Naive B cell (primary cell): ENCODE measurements around the gene ARID1B. TPM values are rescaled to one million over a fixed set of nuclear protein-coding genes. Genes with fewer than 3 reads are reported as not detected.

ENCODE experiments used
- ATAC-seq, 2 donors: fragments of 150-1000 bp; cut with Tn5 transposase; 2 replicates each; pipeline ENCODE4 v1.10.0; 2021; ENCODE audit warnings: low read depth in 2 of 2, mild to moderate bottlenecking in 2 of 2, moderate library complexity in 2 of 2
- DNase-seq: peaks from one replicate; pipeline ENCODE4 v3.0.0; 2022
- H3K27ac Mint-ChIP-seq, 6 donors: one replicate each; pipeline ENCODE4 v1.8.0; 2020 to 2022; ENCODE audit warnings: mild to moderate bottlenecking in 6 of 6, mixed read lengths in 6 of 6, moderate library complexity in 5 of 6, inconsistent platforms in 2 of 6
- H3K27me3 Mint-ChIP-seq, 3 donors: one replicate each; pipeline ENCODE4 v1.8.0; 2021 to 2022; ENCODE audit warnings: mixed read lengths in 3 of 3, mild to moderate bottlenecking in 1 of 3
- H3K36me3 Mint-ChIP-seq, 2 donors: one replicate each; pipeline ENCODE4 v1.8.0; 2020 to 2022; ENCODE audit warnings: mixed read lengths in 2 of 2, inconsistent platforms in 1 of 2, mild to moderate bottlenecking in 1 of 2
- H3K4me1 Mint-ChIP-seq, 3 donors: one replicate each; pipeline ENCODE4 v1.8.0; 2020 to 2022; ENCODE audit warnings: mixed read lengths in 3 of 3, inconsistent platforms in 1 of 3, mild to moderate bottlenecking in 1 of 3, moderate library complexity in 1 of 3
- H3K4me3 Mint-ChIP-seq, 8 donors: one replicate each; pipeline ENCODE4 v1.8.0; 2020 to 2022; ENCODE audit warnings: mild to moderate bottlenecking in 8 of 8, mixed read lengths in 8 of 8, moderate library complexity in 8 of 8, inconsistent platforms in 2 of 8
- H3K9me3 Mint-ChIP-seq, 7 donors: one replicate each; pipeline ENCODE4 v1.8.0; 2020 to 2022; ENCODE audit warnings: mixed read lengths in 7 of 7, mild to moderate bottlenecking in 5 of 7, inconsistent platforms in 2 of 7, moderate library complexity in 1 of 7
- polyA plus RNA-seq, 6 donors: library from polyadenylated mRNA; unstranded; fragments of 300-500 nt; fragmentation: Illumina TruSeq; gene quantifications; one replicate each; pipeline ENCODE4 v1.2.3, GENCODE V29; 2021; ENCODE audit warnings: low read depth in 6 of 6

ARID1B gene
- polyA plus RNA-seq, 6 donors from 2014 or later, result 16.6 to 44.1 (median 27.5) TPM

- peaks cover 41 to 61% (median 60%) of the 10 kb centered on the region in 3 donors for H3K4me1 Mint-ChIP-seq
- H3K27me3 Mint-ChIP-seq, result no peaks in the 10 kb centered on the region
- DNase-seq (peak; percentile 73), ATAC-seq (peak; percentile 99)
- no peaks in the 10 kb centered on the region for H3K9me3 Mint-ChIP-seq
- H3K27ac Mint-ChIP-seq, result peak overlapping the region; percentile 41 to 93 (median 78)
- peak overlapping the region; percentile 36 to 85 (median 55) for H3K4me3 Mint-ChIP-seq
- peaks cover 0 to 4% of the 10 kb centered on the region in 2 donors for H3K36me3 Mint-ChIP-seq
These were observed 322.9 kb downstream of the ARID1B start for GRCh38 chr6:157099912-157100593.

GRCh38 chr6:157101166-157101565 lies 324.0 kb downstream of the ARID1B start:
- DNase-seq (no peak), ATAC-seq (no peak)
- Mint-ChIP-seq H3K27ac (peak overlapping the region in 2 of 6 donors; percentile 39 to 63), H3K4me3 (no peak overlapping the region), H3K27me3 (no peaks in the 10 kb centered on the region), H3K36me3 (peaks cover 0 to 4% of the 10 kb centered on the region in 2 donors), H3K9me3 (no peaks in the 10 kb centered on the region), H3K4me1 (peaks cover 42 to 59% (median 58%) of the 10 kb centered on the region in 3 donors)

GRCh38 chr6:157104803-157105202 lies 327.6 kb downstream of the ARID1B start:
- no peak for DNase-seq
- Mint-ChIP-seq H3K4me3 (peak overlapping the region in 1 of 8 donors; percentile 3), H3K9me3 (no peaks in the 10 kb centered on the region), H3K27ac (peak overlapping the region in 3 of 6 donors; percentile 17 to 58 (median 54)), H3K36me3 (peaks cover 0 to 4% of the 10 kb centered on the region in 2 donors), H3K27me3 (no peaks in the 10 kb centered on the region), H3K4me1 (peaks cover 36 to 42% (median 38%) of the 10 kb centered on the region in 3 donors)
- ATAC-seq, result no peak

GRCh38 chr6:157106487-157106886 lies 329.3 kb downstream of the ARID1B start:
- DNase-seq, result no peak
- Mint-ChIP-seq H3K4me3 (no peak overlapping the region), H3K36me3 (peaks cover 0 to 4% of the 10 kb centered on the region in 2 donors), H3K27me3 (no peaks in the 10 kb centered on the region), H3K9me3 (no peaks in the 10 kb centered on the region), H3K27ac (peak overlapping the region in 1 of 6 donors; percentile 17), H3K4me1 (peaks cover 25 to 32% (median 28%) of the 10 kb centered on the region in 3 donors)
- ATAC-seq, result no peak

- Mint-ChIP-seq H3K4me3 (no peak overlapping the region), H3K4me1 (peaks cover 25 to 29% (median 29%) of the 10 kb centered on the region in 3 donors)
These were observed 330.4 kb downstream of the ARID1B start for GRCh38 chr6:157107571-157107914.

GRCh38 chr6:157107915-157108651 lies 330.9 kb downstream of the ARID1B start:
- Mint-ChIP-seq H3K36me3 (peaks cover 9 to 10% of the 10 kb centered on the region in 2 donors), H3K27ac (peak overlapping the region in 4 of 6 donors; percentile 14 to 44 (median 22)), H3K4me1 (peaks cover 21 to 30% (median 29%) of the 10 kb centered on the region in 3 donors), H3K9me3 (no peaks in the 10 kb centered on the region), H3K4me3 (no peak overlapping the region), H3K27me3 (no peaks in the 10 kb centered on the region)
- ATAC-seq (no peak), DNase-seq (no peak)

More at GRCh38 chr6:157107571-157107914, 330.4 kb downstream of the ARID1B start:
- peaks cover 8 to 9% of the 10 kb centered on the region in 2 donors for H3K36me3 Mint-ChIP-seq
- H3K9me3 Mint-ChIP-seq, result no peaks in the 10 kb centered on the region
- DNase-seq (no peak), ATAC-seq (no peak)
- no peaks in the 10 kb centered on the region for H3K27me3 Mint-ChIP-seq
- peak overlapping the region in 2 of 6 donors; percentile 14 to 44 for H3K27ac Mint-ChIP-seq

- H3K36me3 Mint-ChIP-seq, result peaks cover 13 to 15% of the 10 kb centered on the region in 2 donors
- DNase-seq (no peak), ATAC-seq (no peak)
- no peaks in the 10 kb centered on the region for H3K27me3 Mint-ChIP-seq
- H3K4me1 Mint-ChIP-seq, result peaks cover 21 to 33% (median 32%) of the 10 kb centered on the region in 3 donors
- H3K27ac Mint-ChIP-seq, result no peak overlapping the region
- no peak overlapping the region for H3K4me3 Mint-ChIP-seq
- peaks cover 0 to 1% (median 0%) of the 10 kb centered on the region in 7 donors for H3K9me3 Mint-ChIP-seq
These were observed 331.7 kb downstream of the ARID1B start for GRCh38 chr6:157108923-157109322.

GRCh38 chr6:157110607-157111006 lies 333.4 kb downstream of the ARID1B start:
- ATAC-seq (no peak), DNase-seq (no peak)
- H3K27me3 Mint-ChIP-seq, result no peaks in the 10 kb centered on the region
- peaks cover 15 to 21% of the 10 kb centered on the region in 2 donors for H3K36me3 Mint-ChIP-seq
- peaks cover 7 to 23% (median 18%) of the 10 kb centered on the region in 3 donors for H3K4me1 Mint-ChIP-seq
- H3K27ac Mint-ChIP-seq, result peak overlapping the region in 1 of 6 donors; percentile 70
- peaks cover 0 to 1% (median 0%) of the 10 kb centered on the region in 7 donors for H3K9me3 Mint-ChIP-seq
- H3K4me3 Mint-ChIP-seq, result no peak overlapping the region

- Mint-ChIP-seq H3K27me3 (no peaks in the 10 kb centered on the region), H3K36me3 (peaks cover 15 to 17% of the 10 kb centered on the region in 2 donors), H3K27ac (peak overlapping the region in 1 of 6 donors; percentile 66), H3K4me1 (peaks cover 2 to 13% (median 12%) of the 10 kb centered on the region in 3 donors), H3K9me3 (peaks cover 0 to 1% (median 0%) of the 10 kb centered on the region in 7 donors), H3K4me3 (peak overlapping the region in 1 of 8 donors; percentile 54)
- DNase-seq (no peak), ATAC-seq (no peak)
These were observed 336.2 kb downstream of the ARID1B start for GRCh38 chr6:157113389-157113788.

GRCh38 chr6:157116426-157116825 lies 339.2 kb downstream of the ARID1B start:
- peaks cover 0 to 1% (median 0%) of the 10 kb centered on the region in 7 donors for H3K9me3 Mint-ChIP-seq
- H3K36me3 Mint-ChIP-seq, result peaks cover 17 to 22% of the 10 kb centered on the region in 2 donors
- H3K27me3 Mint-ChIP-seq, result no peaks in the 10 kb centered on the region
- ATAC-seq (no peak), DNase-seq (no peak)
- H3K4me1 Mint-ChIP-seq, result peaks cover 16 to 26% (median 25%) of the 10 kb centered on the region in 3 donors
- peak overlapping the region in 1 of 6 donors; percentile 56 for H3K27ac Mint-ChIP-seq
- no peak overlapping the region for H3K4me3 Mint-ChIP-seq

- Mint-ChIP-seq H3K4me3 (no peak overlapping the region), H3K27ac (peak overlapping the region in 3 of 6 donors; percentile 15 to 56 (median 47)), H3K36me3 (peaks cover 12 to 15% of the 10 kb centered on the region in 2 donors), H3K27me3 (no peaks in the 10 kb centered on the region), H3K9me3 (peaks cover 0 to 1% (median 0%) of the 10 kb centered on the region in 7 donors), H3K4me1 (peaks cover 19 to 25% (median 21%) of the 10 kb centered on the region in 3 donors)
- ATAC-seq (no peak), DNase-seq (no peak)
These were observed 340.4 kb downstream of the ARID1B start for GRCh38 chr6:157117431-157118095.

- H3K9me3 Mint-ChIP-seq, result no peaks in the 10 kb centered on the region
- ATAC-seq, result no peak
- peaks cover 6 to 7% of the 10 kb centered on the region in 2 donors for H3K36me3 Mint-ChIP-seq
- peak overlapping the region in 2 of 8 donors; percentile 56 to 74 for H3K4me3 Mint-ChIP-seq
- H3K27me3 Mint-ChIP-seq, result no peaks in the 10 kb centered on the region
- peak overlapping the region in 5 of 6 donors; percentile 26 to 65 (median 42) for H3K27ac Mint-ChIP-seq
- peaks cover 17 to 20% (median 18%) of the 10 kb centered on the region in 3 donors for H3K4me1 Mint-ChIP-seq
- DNase-seq, result no peak
These were observed 342.4 kb downstream of the ARID1B start for GRCh38 chr6:157119502-157120027.
